SJCRH30 (cell line): ENCODE results near the gene RHEB. TPM values are rescaled to one million over a fixed set of nuclear protein-coding genes. Genes with fewer than 3 reads are reported as not detected.
A peak's percentile ranks its signal among the peaks of the same experiment; 100 is the strongest.

Experiments
- DNase-seq, 2 experiments: peaks; one replicate each; pipeline ENCODE4 v3.0.0-alpha.2; 2015 to 2020
- H3K27ac ChIP-seq: fragments of 250-450 bp; sonication (Bioruptor Pico); 2 replicates; pipeline ENCODE4 v1.5.1; 2020; ENCODE audit warnings: mild to moderate bottlenecking, moderate library complexity
- H3K27me3 ChIP-seq: fragments of 250-450 bp; sonication (Bioruptor Pico); 2 replicates; pipeline ENCODE4 v1.5.1; 2020; ENCODE audit warnings: mild to moderate bottlenecking, moderate library complexity
- H3K36me3 ChIP-seq: fragments of 250-450 bp; sonication (Bioruptor Pico); 2 replicates; pipeline ENCODE4 v1.5.1; 2020; ENCODE audit warnings: mild to moderate bottlenecking, moderate library complexity
- H3K4me1 ChIP-seq: fragments of 250-450 bp; sonication (Bioruptor Pico); 2 replicates; pipeline ENCODE4 v1.5.1; 2020; ENCODE audit warnings: mild to moderate bottlenecking, moderate library complexity
- H3K4me3 ChIP-seq: fragments of 250-450 bp; sonication (Bioruptor Pico); 2 replicates; pipeline ENCODE4 v1.5.1; 2020; ENCODE audit warnings: mild to moderate bottlenecking, moderate library complexity
- H3K9me3 ChIP-seq: fragments of 250-450 bp; sonication (Bioruptor Pico); replicated peaks from 2 replicates; pipeline ENCODE4 v1.5.1; 2020; ENCODE audit warnings: mild to moderate bottlenecking, moderate library complexity
- total RNA-seq: library from RNA; depleted of rRNA; stranded (reverse); fragments of >200 nt; shearing (Covaris generic); gene quantifications from 2 replicates; pipeline ENCODE4 v1.2.3, GENCODE V29; 2014; rRNA removed

Gene RHEB
- 134 and 149 TPM in 2 replicates for total RNA-seq

DNA sequence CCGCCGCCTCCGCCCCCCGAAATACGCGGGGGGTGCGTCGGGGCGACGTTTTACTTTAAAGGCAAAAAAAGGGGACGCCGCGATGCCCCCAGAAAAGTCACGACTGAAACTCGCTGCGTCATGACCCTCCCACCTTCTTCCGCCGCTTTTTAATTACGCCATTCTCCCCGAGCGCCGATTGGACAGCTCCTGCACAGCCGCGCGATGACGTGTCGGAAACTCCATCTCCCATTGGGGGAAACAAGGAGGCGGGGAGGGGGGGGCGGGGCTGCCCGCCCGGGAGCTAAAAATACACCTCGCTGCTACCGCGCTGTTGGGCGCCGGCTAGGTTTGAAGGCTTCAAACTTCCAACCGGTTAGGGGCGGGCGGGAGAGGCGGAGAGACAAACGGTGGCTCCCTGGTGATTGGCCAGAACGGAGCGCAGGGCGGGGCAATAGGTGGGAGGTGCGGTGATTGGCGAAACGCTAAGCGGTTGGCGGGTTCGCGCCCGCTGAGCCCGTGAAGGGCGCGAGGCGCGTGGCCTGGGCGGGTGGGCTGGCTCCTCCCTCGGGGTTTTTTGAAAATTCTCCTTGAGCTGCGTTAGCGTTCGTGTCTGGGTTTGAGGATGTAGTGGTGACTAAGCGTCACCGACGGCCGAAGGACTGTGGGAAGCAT is at the start of gene RHEB:
RHEB (minus strand) TSS at position 131 of the 654 bp plus-strand sequence. CDS start 384 bp downstream, outside the sequence.
- peak within 1 kb of the TSS; percentile 87 for H3K27ac ChIP-seq
- no peaks in the 10 kb centered on the region for H3K9me3 ChIP-seq
- H3K4me1 ChIP-seq = no peaks in the 10 kb centered on the region
- no peaks in the 10 kb centered on the region for H3K27me3 ChIP-seq
- no peaks in the 10 kb centered on the region for H3K36me3 ChIP-seq
- H3K4me3 ChIP-seq = peak within 1 kb of the TSS; percentile 98
- DNase-seq = peak; percentile 98 to 99

GRCh38 chr7:151566897-151567320 is 47.2 kb upstream of the RHEB start:
- Histone ChIP-seq H3K36me3 (peaks cover 18% of the 10 kb centered on the region), H3K4me1 (no peaks in the 10 kb centered on the region), H3K27ac (no peak overlapping the region)

GRCh38 chr7:151565541-151565940 is 45.8 kb upstream of the RHEB start:
- H3K36me3 ChIP-seq = peaks cover 20% of the 10 kb centered on the region

More at GRCh38 chr7:151566897-151567320, 47.2 kb upstream of the RHEB start:
- no peak for DNase-seq
- no peaks in the 10 kb centered on the region for H3K27me3 ChIP-seq
- H3K4me3 ChIP-seq = no peak overlapping the region
- H3K9me3 ChIP-seq = no peaks in the 10 kb centered on the region

DNA sequence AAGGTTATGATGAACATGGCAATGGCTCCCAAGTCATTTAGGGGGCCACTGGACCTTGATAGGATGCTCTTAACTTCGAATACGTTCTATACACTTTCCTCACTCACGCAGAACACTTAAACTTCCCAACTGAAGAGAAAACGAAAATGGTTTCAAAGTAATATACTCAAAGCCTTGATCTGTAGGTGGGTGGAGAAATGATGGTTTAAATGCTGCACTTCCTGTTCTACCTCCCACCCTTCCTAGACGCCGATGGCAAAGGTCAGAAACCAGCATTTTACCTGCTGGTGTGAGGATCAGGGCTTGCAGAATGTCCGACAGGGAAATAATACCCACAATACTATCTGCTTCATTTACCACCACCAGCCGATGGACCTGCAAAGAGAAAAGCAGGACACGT is 40.5 kb upstream of the RHEB start:
- Histone ChIP-seq H3K36me3 (peaks cover 26% of the 10 kb centered on the region), H3K27ac (no peak overlapping the region), H3K27me3 (no peaks in the 10 kb centered on the region), H3K4me1 (no peaks in the 10 kb centered on the region), H3K9me3 (no peaks in the 10 kb centered on the region), H3K4me3 (no peak overlapping the region)
- DNase-seq = no peak

More at GRCh38 chr7:151565541-151565940, 45.8 kb upstream of the RHEB start:
- DNase-seq = no peak
- no peaks in the 10 kb centered on the region for H3K9me3 ChIP-seq
- H3K4me3 ChIP-seq = no peak overlapping the region
- no peaks in the 10 kb centered on the region for H3K4me1 ChIP-seq
- H3K27me3 ChIP-seq = no peaks in the 10 kb centered on the region
- no peak overlapping the region for H3K27ac ChIP-seq

DNA sequence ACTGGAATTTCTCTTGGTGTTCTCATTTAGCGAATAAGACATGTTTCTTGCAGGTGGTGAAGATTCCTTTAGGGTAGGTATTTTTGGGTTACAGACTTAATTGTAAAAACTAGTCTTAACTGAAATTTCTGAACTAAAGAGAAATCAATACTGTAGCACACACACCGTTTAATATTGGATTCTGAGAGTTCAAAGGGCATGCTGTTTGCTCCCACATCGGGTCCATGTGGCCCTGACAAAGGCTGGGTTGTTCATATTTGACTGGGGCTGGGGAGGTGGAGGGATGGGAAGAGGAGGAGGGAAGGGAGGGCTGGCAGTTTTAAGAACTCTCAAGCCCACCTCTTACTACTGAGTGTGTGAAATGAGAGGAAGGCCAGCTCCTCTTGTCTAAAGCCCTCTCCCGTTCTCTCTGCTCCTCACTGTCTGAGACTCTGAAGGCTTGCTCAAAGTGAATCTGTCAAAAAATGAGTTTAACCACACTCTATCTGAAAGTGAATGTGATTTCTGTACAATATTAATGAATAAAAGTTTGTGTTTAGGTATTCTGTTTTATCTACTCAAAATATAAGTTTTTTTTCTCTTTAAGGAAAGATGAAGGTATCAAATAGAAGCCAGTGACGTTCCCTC is 40.0 kb upstream of the RHEB start:
- H3K27ac ChIP-seq = no peak overlapping the region
- no peak overlapping the region for H3K4me3 ChIP-seq
- no peaks in the 10 kb centered on the region for H3K9me3 ChIP-seq
- no peak for DNase-seq
- no peaks in the 10 kb centered on the region for H3K4me1 ChIP-seq
- H3K27me3 ChIP-seq = no peaks in the 10 kb centered on the region
- peaks cover 26% of the 10 kb centered on the region for H3K36me3 ChIP-seq

DNA sequence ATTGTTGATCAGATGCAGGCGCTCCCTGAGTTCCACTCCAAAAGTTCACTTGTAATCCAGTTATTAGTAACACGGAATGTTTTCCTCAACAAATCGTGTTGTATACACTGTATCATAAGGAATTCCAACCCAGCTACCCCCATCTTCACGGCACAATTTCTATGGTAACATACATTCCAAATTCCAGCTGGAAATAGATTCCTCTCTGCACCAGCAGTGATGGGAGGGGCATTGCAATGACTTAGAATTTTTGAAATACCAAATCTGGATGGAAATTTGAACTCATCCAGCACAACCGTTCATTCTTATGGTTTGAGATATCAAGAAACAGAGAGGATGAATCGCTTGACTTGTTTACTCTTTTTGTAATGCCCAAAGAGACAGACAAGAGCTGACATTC is 38.9 kb upstream of the RHEB start:
- peaks cover 26% of the 10 kb centered on the region for H3K36me3 ChIP-seq
- no peaks in the 10 kb centered on the region for H3K27me3 ChIP-seq
- H3K27ac ChIP-seq = no peak overlapping the region
- no peaks in the 10 kb centered on the region for H3K9me3 ChIP-seq
- no peak overlapping the region for H3K4me3 ChIP-seq
- no peak for DNase-seq
- H3K4me1 ChIP-seq = no peaks in the 10 kb centered on the region

DNA sequence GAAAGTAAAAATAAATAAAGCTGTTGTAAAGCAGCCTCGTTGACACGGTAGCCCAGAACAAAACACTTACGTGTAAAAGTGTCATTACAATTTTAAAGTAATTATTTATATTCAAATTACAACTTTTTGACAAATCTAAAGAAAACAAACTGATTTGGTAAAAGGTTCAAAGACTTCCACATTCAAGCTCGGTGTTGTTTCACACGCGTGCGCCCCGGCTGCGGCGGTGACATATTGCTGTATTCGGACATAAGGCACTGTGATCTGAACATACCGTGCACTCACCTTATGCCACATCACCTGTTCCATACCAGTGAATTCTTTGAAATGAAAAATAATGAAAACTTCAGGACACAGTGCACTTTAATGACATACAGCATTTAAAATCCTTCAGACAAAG is 36.9 kb upstream of the RHEB start:
- no peak for DNase-seq

GRCh38 chr7:151553356-151553755 is 33.7 kb upstream of the RHEB start:
- no peak overlapping the region for H3K4me3 ChIP-seq
- DNase-seq = no peak
- peaks cover 5% of the 10 kb centered on the region for H3K4me1 ChIP-seq
- H3K9me3 ChIP-seq = no peaks in the 10 kb centered on the region
- peaks cover 10% of the 10 kb centered on the region for H3K36me3 ChIP-seq
- H3K27me3 ChIP-seq = no peaks in the 10 kb centered on the region
- no peak overlapping the region for H3K27ac ChIP-seq

More for the DNA sequence above, 36.9 kb upstream of the RHEB start:
- no peaks in the 10 kb centered on the region for H3K4me1 ChIP-seq
- no peak overlapping the region for H3K4me3 ChIP-seq
- no peaks in the 10 kb centered on the region for H3K27me3 ChIP-seq
- H3K36me3 ChIP-seq = peaks cover 17% of the 10 kb centered on the region
- no peaks in the 10 kb centered on the region for H3K9me3 ChIP-seq
- no peak overlapping the region for H3K27ac ChIP-seq

DNA sequence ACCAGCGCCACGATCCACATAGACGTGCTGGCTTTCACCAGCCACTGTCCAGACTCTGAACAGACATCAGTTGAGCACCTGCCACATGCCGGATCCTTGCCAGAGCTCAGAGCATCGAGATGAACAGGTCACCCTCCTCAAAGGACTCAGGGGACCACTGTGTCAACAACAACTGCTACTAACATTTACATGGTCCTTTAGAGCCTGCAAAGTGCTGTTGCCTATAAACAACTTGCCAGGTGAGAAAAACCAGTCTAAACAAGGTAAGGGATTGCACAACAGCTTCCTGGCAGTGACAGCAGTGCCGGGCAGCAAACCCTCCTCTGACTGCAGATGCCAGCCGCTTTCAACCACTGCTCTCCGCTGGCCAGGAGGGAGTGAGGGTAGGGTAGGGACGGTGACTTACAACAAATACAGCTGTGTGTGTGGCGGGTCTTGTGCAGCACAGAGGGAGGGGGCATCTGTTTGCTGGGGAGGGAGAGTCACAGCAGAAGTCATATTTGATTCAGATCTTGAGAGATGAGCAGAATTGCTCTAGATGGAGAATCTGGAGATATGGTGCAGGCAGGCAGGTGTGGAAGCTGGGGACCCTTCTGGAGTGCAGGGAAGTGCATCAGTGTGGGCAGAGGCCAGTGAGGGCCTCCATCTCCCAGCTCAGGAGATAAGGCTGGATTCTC is 32.8 kb upstream of the RHEB start:
- Histone ChIP-seq H3K27ac (no peak overlapping the region), H3K27me3 (no peaks in the 10 kb centered on the region), H3K4me1 (peaks cover 5% of the 10 kb centered on the region), H3K9me3 (no peaks in the 10 kb centered on the region), H3K36me3 (peaks cover 4% of the 10 kb centered on the region; the same call in 1 of the 2 replicates), H3K4me3 (no peak overlapping the region)
- DNase-seq = no peak

DNA sequence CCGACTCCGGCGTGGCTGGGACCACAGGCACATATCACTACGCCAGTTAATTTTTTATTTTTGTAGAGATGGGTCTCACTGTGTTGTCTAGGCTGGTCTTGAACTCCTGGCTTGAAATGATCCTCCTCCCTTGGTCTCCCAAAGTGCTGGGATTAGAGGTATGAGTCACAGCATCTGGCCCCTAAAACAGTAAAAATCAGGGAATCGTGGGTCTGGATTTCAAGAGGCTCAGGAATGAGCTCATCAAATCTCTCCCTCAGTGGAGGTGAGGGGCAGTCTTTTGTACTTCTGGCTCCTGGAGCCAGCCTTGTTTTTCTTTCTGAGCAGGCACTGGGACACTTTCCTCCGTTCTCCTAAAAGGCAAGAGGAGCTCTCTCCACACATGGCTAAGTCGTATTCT is 32.1 kb upstream of the RHEB start:
- no peak for DNase-seq
- Histone ChIP-seq H3K4me1 (peaks cover 5% of the 10 kb centered on the region), H3K9me3 (no peaks in the 10 kb centered on the region), H3K27ac (no peak overlapping the region), H3K36me3 (peaks cover 4% of the 10 kb centered on the region; the same call in 1 of the 2 replicates), H3K4me3 (no peak overlapping the region), H3K27me3 (no peaks in the 10 kb centered on the region)

DNA sequence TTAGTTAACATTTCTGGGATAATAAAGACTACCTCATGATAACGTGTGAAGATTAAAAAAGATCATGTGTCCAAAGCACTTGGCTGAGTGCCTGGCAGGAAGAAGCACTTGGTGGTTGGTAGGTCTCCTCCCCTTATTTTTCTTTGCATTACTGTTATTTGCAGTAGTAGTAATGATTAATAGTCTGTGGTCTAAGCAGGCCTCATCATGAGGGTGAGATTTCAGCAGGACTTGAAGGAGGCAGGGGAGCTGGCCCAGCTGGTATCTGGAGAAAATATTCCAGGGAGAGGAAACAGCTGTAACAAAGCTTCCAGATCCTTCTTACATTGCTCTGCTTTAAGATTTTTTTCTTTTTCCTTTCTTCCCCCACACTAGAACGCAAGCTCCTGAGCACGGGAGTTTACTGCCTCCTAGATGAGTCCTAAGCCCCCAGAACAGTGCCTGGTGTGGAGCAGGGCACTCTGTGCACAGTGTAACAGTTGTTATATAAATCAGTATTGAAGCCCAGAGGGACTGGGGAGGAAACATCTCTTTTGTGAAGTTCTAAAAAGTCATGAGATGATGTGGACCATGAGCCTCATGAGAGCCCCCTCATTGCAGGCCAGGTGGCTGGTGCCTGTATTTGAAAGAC is 31.1 kb upstream of the RHEB start:
- peaks cover 5% of the 10 kb centered on the region for H3K4me1 ChIP-seq
- H3K27ac ChIP-seq = no peak overlapping the region
- no peak overlapping the region for H3K4me3 ChIP-seq
- DNase-seq = peak; percentile 36 to 47
- H3K9me3 ChIP-seq = no peaks in the 10 kb centered on the region
- H3K36me3 ChIP-seq = no peaks in the 10 kb centered on the region; the same call in 1 of the 2 replicates
- no peaks in the 10 kb centered on the region for H3K27me3 ChIP-seq

DNA sequence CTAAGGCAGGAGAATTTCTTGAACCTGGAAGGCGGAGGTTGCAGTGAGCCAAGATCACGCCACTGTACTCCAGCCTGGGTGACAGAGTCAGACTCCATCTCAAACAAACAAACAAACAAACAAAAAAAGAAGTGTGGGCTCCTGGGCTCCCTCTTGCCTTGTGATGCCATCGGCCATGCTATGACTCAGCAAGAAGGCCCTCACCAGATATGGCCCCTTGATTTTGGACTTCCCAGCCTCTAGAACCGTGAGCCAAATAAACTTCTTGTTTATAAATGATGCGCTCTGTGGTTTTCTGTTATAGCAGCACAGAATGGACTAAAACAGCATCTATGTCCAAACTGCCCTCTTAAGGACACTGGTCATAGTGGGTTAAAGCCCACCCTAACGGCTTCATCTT is 29.9 kb upstream of the RHEB start:
- DNase-seq = no peak
- Histone ChIP-seq H3K27me3 (no peaks in the 10 kb centered on the region), H3K36me3 (no peaks in the 10 kb centered on the region), H3K4me1 (peaks cover 5% of the 10 kb centered on the region), H3K9me3 (no peaks in the 10 kb centered on the region), H3K27ac (no peak overlapping the region), H3K4me3 (no peak overlapping the region)

- H3K4me1 ChIP-seq = peaks cover 5% of the 10 kb centered on the region
- H3K4me3 ChIP-seq = no peak overlapping the region
- no peaks in the 10 kb centered on the region for H3K9me3 ChIP-seq
- no peaks in the 10 kb centered on the region for H3K36me3 ChIP-seq
- no peaks in the 10 kb centered on the region for H3K27me3 ChIP-seq
- H3K27ac ChIP-seq = no peak overlapping the region
- no peak for DNase-seq
Observed at GRCh38 chr7:151549083-151549482, 29.4 kb upstream of the RHEB start.

GRCh38 chr7:151544183-151544582 is 24.5 kb upstream of the RHEB start:
- H3K27ac ChIP-seq = no peak overlapping the region
- no peaks in the 10 kb centered on the region; the same call in 1 of the 2 replicates for H3K4me1 ChIP-seq
- H3K27me3 ChIP-seq = no peaks in the 10 kb centered on the region
- no peaks in the 10 kb centered on the region for H3K9me3 ChIP-seq
- H3K4me3 ChIP-seq = no peak overlapping the region
- H3K36me3 ChIP-seq = no peaks in the 10 kb centered on the region
- DNase-seq = no peak
